Activated naive CD4-positive, alpha-beta T cell treated with Interleukin-2 at 50 U/mL for 16 hours (primary cell): ENCODE results near the gene KLHL11.
"Not testable (repeated sequence)": the region's sequence is repeated elsewhere in the genome, so short reads cannot be mapped to it uniquely, and the experiment has no call there.

Source experiments
- DNase-seq: peaks from one replicate; pipeline ENCODE4 v3.0.0-alpha.2; 2020

KLHL11 gene

GRCh38 chr17:41836550-41837196 lies 28.6 kb downstream of the KLHL11 start:
- DNase-seq = no peak

- peak; percentile 41 for DNase-seq
Observed at GRCh38 chr17:41835800-41836549, 29.2 kb downstream of the KLHL11 start, which contains the start of gene NT5C3B. NT5C3B (minus strand) TSS chr17:41836232; CDS start chr17:41836193, 39 bp downstream.

GRCh38 chr17:41835214-41835799 lies 29.9 kb downstream of the KLHL11 start:
- no peak for DNase-seq

GRCh38 chr17:41829961-41830360 lies 35.3 kb downstream of the KLHL11 start:
- DNase-seq = not testable (repeated sequence)

GRCh38 chr17:41825175-41825845 lies 39.9 kb downstream of the KLHL11 start:
- DNase-seq = no peak

GRCh38 chr17:41824086-41824485 lies 41.1 kb downstream of the KLHL11 start:
- no peak for DNase-seq

- DNase-seq = no peak
Observed at GRCh38 chr17:41823580-41823979, 41.6 kb downstream of the KLHL11 start.

GRCh38 chr17:41823141-41823524 lies 42.1 kb downstream of the KLHL11 start:
- DNase-seq = no peak

- no peak for DNase-seq
Observed at GRCh38 chr17:41822216-41823140, 42.7 kb downstream of the KLHL11 start.

GRCh38 chr17:41821776-41822175 lies 43.4 kb downstream of the KLHL11 start:
- DNase-seq = no peak

GRCh38 chr17:41818024-41818423 lies 47.2 kb downstream of the KLHL11 start:
- no peak for DNase-seq

GRCh38 chr17:41816637-41817320 lies 48.4 kb downstream of the KLHL11 start:
- DNase-seq = no peak

GRCh38 chr17:41814195-41814594 lies 51.0 kb downstream of the KLHL11 start:
- DNase-seq = no peak

- no peak for DNase-seq
Observed at GRCh38 chr17:41813699-41814124, 51.5 kb downstream of the KLHL11 start.

- DNase-seq = no peak
Observed at GRCh38 chr17:41813152-41813680, 52.0 kb downstream of the KLHL11 start.

- DNase-seq = peak; percentile 44
Observed at GRCh38 chr17:41812381-41813151, 52.7 kb downstream of the KLHL11 start, which contains the start of gene FKBP10. FKBP10 (plus strand) TSS chr17:41813004; CDS start chr17:41813035, 31 bp downstream.

- DNase-seq = peak; percentile 76
Observed at GRCh38 chr17:41811549-41812380, 53.5 kb downstream of the KLHL11 start, which contains the start of gene P3H4. P3H4 (minus strand) TSS chr17:41811949; CDS start chr17:41811915, 34 bp downstream.

- no peak for DNase-seq
Observed at GRCh38 chr17:41810659-41811548, 54.3 kb downstream of the KLHL11 start.
